Peyer's patch (tissue), 4 donors: ENCODE data around the gene ZBTB25.

Experiments used
- CTCF ChIP-seq, 6 experiments: fragments of 450-650 bp in 4 of 6; fragments of 200-600 bp in 2 of 6; sonication (generic) in 1 of 6; IDR thresholded peaks; one replicate each; pipeline ENCODE4 v1.5.1; 2017 to 2019; ENCODE audit warnings: antibody characterized with exemption in 6 of 6, mild to moderate bottlenecking in 3 of 6, moderate library complexity in 1 of 6
- POLR2A ChIP-seq, 2 donors: fragments of 450-650 bp; IDR thresholded peaks; one replicate each; pipeline ENCODE4 v1.5.1; 2017; ENCODE audit warnings: antibody characterized with exemption in 2 of 2, mild to moderate bottlenecking in 2 of 2, moderate library complexity in 2 of 2

- no peak for TF ChIP-seq CTCF (IDR thresholded peaks at IDR 0.05)
- no peak for TF ChIP-seq POLR2A (IDR thresholded peaks at IDR 0.05)
These were observed 15.0 kb downstream of the ZBTB25 start for GRCh38 chr14:64488590-64489099.
